GM12878 (cell line): ENCODE results near the gene KRT12. TPM values are rescaled to one million over a fixed set of nuclear protein-coding genes. Genes with fewer than 3 reads are reported as not detected.

Source experiments
- CHD4 ChIP-seq: fragments of 200-600 bp; sonication (generic); IDR thresholded peaks from 2 replicates; pipeline ENCODE4 v1.6.1; 2016; ENCODE audit warnings: mild to moderate bottlenecking
- EED ChIP-seq: sonication (generic); IDR thresholded peaks from 2 replicates; pipeline ENCODE4 v1.6.1; 2016; ENCODE audit warnings: antibody characterized with exemption, low read depth
- FOS ChIP-seq: IDR thresholded peaks from 3 replicates; pipeline ENCODE4 v1.6.1; 2011; ENCODE audit warnings: borderline replicate concordance; ENCODE audit not compliant: insufficient read length; ENCODE audit errors: extremely low read depth
- FOXM1 ChIP-seq: IDR thresholded peaks from 2 replicates; pipeline ENCODE4 v1.6.1; 2012; ENCODE audit warnings: low read depth, mild to moderate bottlenecking, inconsistent platforms, low read length, moderate library complexity
- GATAD2B ChIP-seq: fragments of 450-650 bp; conservative IDR thresholded peaks from 2 replicates; pipeline ENCODE4 v1.6.1; 2017; ENCODE audit warnings: low read depth, mild to moderate bottlenecking, moderate library complexity
- JUND ChIP-seq: IDR thresholded peaks from 2 replicates; pipeline ENCODE4 v1.6.1; 2012; ENCODE audit warnings: low read depth, mild to moderate bottlenecking, low read length, improper control_type of control experiment, moderate library complexity
- KDM1A ChIP-seq: fragments of 200-600 bp; sonication (generic); IDR thresholded peaks from 2 replicates; pipeline ENCODE4 v1.6.1; 2016; ENCODE audit warnings: borderline replicate concordance
- MEF2B ChIP-seq: fragments of 450-650 bp; IDR thresholded peaks from 2 replicates; pipeline ENCODE4 v1.6.1; 2018; ENCODE audit warnings: mild to moderate bottlenecking, moderate library complexity; ENCODE audit not compliant: partially characterized antibody, poor library complexity, severe bottlenecking
- NKRF ChIP-seq: fragments of 450-650 bp; conservative IDR thresholded peaks from 2 replicates; pipeline ENCODE4 v1.6.1; 2017; ENCODE audit warnings: mild to moderate bottlenecking, moderate library complexity
- PML ChIP-seq: IDR thresholded peaks from 2 replicates; pipeline ENCODE4 v1.6.1; 2012; ENCODE audit warnings: low read length, inconsistent platforms
- RAD21 ChIP-seq: IDR thresholded peaks from 2 replicates; pipeline ENCODE4 v1.6.1; 2011; ENCODE audit warnings: mild to moderate bottlenecking, low read depth, low read length, moderate library complexity; ENCODE audit not compliant: insufficient read depth
- RAD51 ChIP-seq: fragments of 450-650 bp; IDR thresholded peaks from 2 replicates; pipeline ENCODE4 v1.6.1; 2016; ENCODE audit warnings: moderate library complexity, mild to moderate bottlenecking, inconsistent platforms
- RCOR1 ChIP-seq: conservative IDR thresholded peaks from 2 replicates; pipeline ENCODE4 v1.6.1; 2012; ENCODE audit warnings: low read depth, low read length, improper control_type of control experiment
- SMAD1 ChIP-seq: fragments of 450-650 bp; IDR thresholded peaks from 2 replicates; pipeline ENCODE4 v1.6.1; 2018; ENCODE audit warnings: mild to moderate bottlenecking, low read depth; ENCODE audit not compliant: partially characterized antibody
- SUZ12 ChIP-seq: fragments of 200-600 bp; sonication (generic); IDR thresholded peaks from one replicate; pipeline ENCODE4 v1.6.1; 2018; ENCODE audit warnings: antibody characterized with exemption, mild to moderate bottlenecking; ENCODE audit not compliant: unreplicated experiment
- ZZZ3 ChIP-seq: IDR thresholded peaks from 2 replicates; pipeline ENCODE4 v1.6.1; 2011; ENCODE audit warnings: low read depth; ENCODE audit not compliant: control insufficient read depth, insufficient read length
- polyA plus RNA-seq, 11 experiments: library from polyadenylated mRNA; depleted of rRNA in 4 of 11; unstranded in 6 of 11; stranded (reverse) in 5 of 11; fragments of >200 nt; fragmentation: Nextera tagmentation in 4 of 11; fragmentation: Illumina TruSeq in 1 of 11; extraction: Ambion mirVana in 4 of 11; extraction: Trizol in 1 of 11; gene quantifications; 1 replicate in 1 of 11; 2 replicates in 10 of 11; pipeline versions ENCODE4 v1.2.1 to v1.2.3, GENCODE V29; 2011 to 2016; ENCODE audit warnings: inconsistent platforms in 2 of 11, missing spikeins in 2 of 11, low read depth in 1 of 11
- total RNA-seq, 4 experiments: library from RNA; depleted of rRNA in 3 of 4; stranded (reverse); fragments of >200 nt in 3 of 4; fragmentation: Illumina TruSeq in 1 of 4; extraction: Trizol in 1 of 4; gene quantifications; 2 replicates each; pipeline versions ENCODE4 v1.2.1 to v1.2.3, GENCODE V29; 2013 to 2021

KRT12 gene
- total and polyA plus RNA-seq, 10 of the 15 experiments (the other 5 are each of a cell fraction or from before 2014, with no cell fraction given): not detected

GRCh38 chr17:40915199-40915661, 48.2 kb upstream of the KRT12 start (continued):
- TF ChIP-seq ZZZ3 (no peak), FOXM1 (peak; percentile 95; the same call in 1 of the 2 replicates), NKRF (no peak), RAD51 (no peak), JUND (peak; percentile 29; the same call in 1 of the 2 replicates), RCOR1 (no peak), MEF2B (no peak), EED (no peak; the same call in 1 of the 2 replicates), CHD4 (no peak), SUZ12 (no peak), FOS (no peak), KDM1A (no peak), GATAD2B (no peak), SMAD1 (no peak), RAD21 (no peak), PML (peak; percentile 75; the same call in 1 of the 2 replicates)
